ENCODE results near the gene SORCS2.
A peak's percentile ranks its signal among the peaks of the same experiment; 100 is the strongest.

Gene SORCS2

GRCh38 chr4:7187691-7188090, 4.6 kb upstream of the SORCS2 start:
- no peak overlapping the region for H3K4me3 ChIP-seq (ENCODE audit: insufficient read depth in 1 of 2, low read depth in 1 of 2, low read length in 2 of 2)
- H4K8ac ChIP-seq (ENCODE audit: low read length): no peak overlapping the region
- no peak overlapping the region for H4K91ac ChIP-seq (ENCODE audit: low read length)
- H3K4me1 ChIP-seq (ENCODE audit: control insufficient read depth, insufficient read depth, low read depth, low read length): peaks cover 7% of the 10 kb centered on the region
- no peak overlapping the region for H3K4ac ChIP-seq (ENCODE audit: low read depth in 1 of 2, low read length in 2 of 2)
- no peak overlapping the region for H2BK15ac ChIP-seq (ENCODE audit: low read depth, poor library complexity, severe bottlenecking)
- H2BK5ac ChIP-seq (ENCODE audit: low read depth, low read length, poor library complexity, severe bottlenecking): no peak overlapping the region
- no peaks in the 10 kb centered on the region for H3K79me1 ChIP-seq (replicated peaks; ENCODE audit: low read length, poor library complexity, severe bottlenecking)
- H2BK120ac ChIP-seq (ENCODE audit: low read depth, low read length): no peak overlapping the region
- H2AK5ac ChIP-seq (ENCODE audit: low read length, severe bottlenecking): no peak overlapping the region
- DNase-seq: no peak
- H3K27ac ChIP-seq (ENCODE audit: low read length, poor library complexity, severe bottlenecking): no peak overlapping the region
- no peaks in the 10 kb centered on the region for H3K36me3 ChIP-seq (ENCODE audit: control insufficient read depth in 1 of 2, insufficient read depth in 2 of 2, low read depth in 1 of 2, low read length in 2 of 2)
- H3K18ac ChIP-seq (ENCODE audit: low read depth in 1 of 2, low read length in 2 of 2): no peak overlapping the region
- H3K4me2 ChIP-seq (ENCODE audit: low read length, poor library complexity, severe bottlenecking): no peak overlapping the region
- no peak overlapping the region for H2BK12ac ChIP-seq (ENCODE audit: low read length in 2 of 2)
- H3K9me3 ChIP-seq (ENCODE audit: control insufficient read depth, low read length): no peaks in the 10 kb centered on the region
- 81% methylated on average over 7 of the region's 7 CpGs for WGBS
- H2AFZ ChIP-seq (ENCODE audit: low read depth, low read length): no peak overlapping the region
- H3K9ac ChIP-seq (ENCODE audit: low read length): no peak overlapping the region
- no peak overlapping the region for H3K14ac ChIP-seq (ENCODE audit: low read length in 2 of 2)
- no peak overlapping the region for H3K23ac ChIP-seq (ENCODE audit: low read length in 2 of 2)
- peaks cover 54 to 68% of the 10 kb centered on the region in 2 experiments for H3K27me3 ChIP-seq (ENCODE audit: control insufficient read depth in 1 of 2, insufficient read depth in 1 of 2, low read length in 2 of 2)

- Histone ChIP-seq H4K91ac (ENCODE audit: low read length) (no peak overlapping the region), H3K23ac (ENCODE audit: low read length in 2 of 2) (no peak overlapping the region), H3K9ac (ENCODE audit: low read length) (no peak overlapping the region), H3K4me3 (ENCODE audit: insufficient read depth in 1 of 2, low read depth in 1 of 2, low read length in 2 of 2) (no peak overlapping the region), H3K27me3 (ENCODE audit: control insufficient read depth in 1 of 2, insufficient read depth in 1 of 2, low read length in 2 of 2) (peaks cover 65 to 81% of the 10 kb centered on the region in 2 experiments), H2BK120ac (ENCODE audit: low read depth, low read length) (no peak overlapping the region), H3K27ac (ENCODE audit: low read length, poor library complexity, severe bottlenecking) (no peak overlapping the region), H3K4me2 (ENCODE audit: low read length, poor library complexity, severe bottlenecking) (no peak overlapping the region), H4K8ac (ENCODE audit: low read length) (no peak overlapping the region), H3K79me1 (replicated peaks; ENCODE audit: low read length, poor library complexity, severe bottlenecking) (peaks cover 4% of the 10 kb centered on the region), H2BK12ac (ENCODE audit: low read length in 2 of 2) (no peak overlapping the region), H3K36me3 (ENCODE audit: control insufficient read depth in 1 of 2, insufficient read depth in 2 of 2, low read depth in 1 of 2, low read length in 2 of 2) (no peaks in the 10 kb centered on the region), H3K4me1 (ENCODE audit: control insufficient read depth, insufficient read depth, low read depth, low read length) (peaks cover 14% of the 10 kb centered on the region), H2AFZ (ENCODE audit: low read depth, low read length) (no peak overlapping the region), H3K9me3 (ENCODE audit: control insufficient read depth, low read length) (no peaks in the 10 kb centered on the region), H3K4ac (ENCODE audit: low read depth in 1 of 2, low read length in 2 of 2) (no peak overlapping the region), H2BK15ac (ENCODE audit: low read depth, poor library complexity, severe bottlenecking) (no peak overlapping the region), H2AK5ac (ENCODE audit: low read length, severe bottlenecking) (no peak overlapping the region), H2BK5ac (ENCODE audit: low read depth, low read length, poor library complexity, severe bottlenecking) (no peak overlapping the region), H3K18ac (ENCODE audit: low read depth in 1 of 2, low read length in 2 of 2) (no peak overlapping the region), H3K14ac (ENCODE audit: low read length in 2 of 2) (no peak overlapping the region)
- no peak for DNase-seq
- WGBS: 79% methylated on average over 12 of the region's 12 CpGs
Observed at GRCh38 chr4:7189066-7189465, 3.3 kb upstream of the SORCS2 start.

GRCh38 chr4:7189475-7190277, 2.7 kb upstream of the SORCS2 start:
- peaks cover 16% of the 10 kb centered on the region for H3K4me1 ChIP-seq (ENCODE audit: control insufficient read depth, insufficient read depth, low read depth, low read length)
- no peak overlapping the region for H3K4me2 ChIP-seq (ENCODE audit: low read length, poor library complexity, severe bottlenecking)
- no peak overlapping the region for H3K27ac ChIP-seq (ENCODE audit: low read length, poor library complexity, severe bottlenecking)
- no peak overlapping the region for H3K4ac ChIP-seq (ENCODE audit: low read depth in 1 of 2, low read length in 2 of 2)
- no peak overlapping the region for H3K18ac ChIP-seq (ENCODE audit: low read depth in 1 of 2, low read length in 2 of 2)
- H3K9ac ChIP-seq (ENCODE audit: low read length): no peak overlapping the region
- 74% methylated on average over 11 of the region's 11 CpGs for WGBS
- peak overlapping the region in 1 of 2 experiments; percentile 19 for H3K23ac ChIP-seq (ENCODE audit: low read length in 2 of 2)
- H2AK5ac ChIP-seq (ENCODE audit: low read length, severe bottlenecking): no peak overlapping the region
- H3K9me3 ChIP-seq (ENCODE audit: control insufficient read depth, low read length): no peaks in the 10 kb centered on the region
- no peak overlapping the region for H2BK15ac ChIP-seq (ENCODE audit: low read depth, poor library complexity, severe bottlenecking)
- peaks cover 4% of the 10 kb centered on the region for H3K79me1 ChIP-seq (replicated peaks; ENCODE audit: low read length, poor library complexity, severe bottlenecking)
- H3K36me3 ChIP-seq (ENCODE audit: control insufficient read depth in 1 of 2, insufficient read depth in 2 of 2, low read depth in 1 of 2, low read length in 2 of 2): no peaks in the 10 kb centered on the region
- no peak overlapping the region for H3K14ac ChIP-seq (ENCODE audit: low read length in 2 of 2)
- H3K27me3 ChIP-seq (ENCODE audit: control insufficient read depth in 1 of 2, insufficient read depth in 1 of 2, low read length in 2 of 2): peaks cover 71 to 85% of the 10 kb centered on the region in 2 experiments
- DNase-seq: no peak
- no peak overlapping the region for H2BK120ac ChIP-seq (ENCODE audit: low read depth, low read length)
- no peak overlapping the region for H4K91ac ChIP-seq (ENCODE audit: low read length)
- H2AFZ ChIP-seq (ENCODE audit: low read depth, low read length): no peak overlapping the region
- no peak overlapping the region for H4K8ac ChIP-seq (ENCODE audit: low read length)
- no peak overlapping the region for H2BK12ac ChIP-seq (ENCODE audit: low read length in 2 of 2)
- H2BK5ac ChIP-seq (ENCODE audit: low read depth, low read length, poor library complexity, severe bottlenecking): no peak overlapping the region
- no peak overlapping the region for H3K4me3 ChIP-seq (ENCODE audit: insufficient read depth in 1 of 2, low read depth in 1 of 2, low read length in 2 of 2)

GRCh38 chr4:7190278-7190594, 2.1 kb upstream of the SORCS2 start:
- no peak overlapping the region for H2BK120ac ChIP-seq (ENCODE audit: low read depth, low read length)
- no peak overlapping the region for H4K91ac ChIP-seq (ENCODE audit: low read length)
- no peak overlapping the region for H3K27ac ChIP-seq (ENCODE audit: low read length, poor library complexity, severe bottlenecking)
- H3K18ac ChIP-seq (ENCODE audit: low read depth in 1 of 2, low read length in 2 of 2): no peak overlapping the region
- H2BK12ac ChIP-seq (ENCODE audit: low read length in 2 of 2): no peak overlapping the region
- H3K9ac ChIP-seq (ENCODE audit: low read length): no peak overlapping the region
- H3K79me1 ChIP-seq (replicated peaks; ENCODE audit: low read length, poor library complexity, severe bottlenecking): peaks cover 4% of the 10 kb centered on the region
- DNase-seq: no peak
- H3K4me1 ChIP-seq (ENCODE audit: control insufficient read depth, insufficient read depth, low read depth, low read length): peaks cover 20% of the 10 kb centered on the region
- no peak overlapping the region for H3K23ac ChIP-seq (ENCODE audit: low read length in 2 of 2)
- H2BK5ac ChIP-seq (ENCODE audit: low read depth, low read length, poor library complexity, severe bottlenecking): no peak overlapping the region
- no peak overlapping the region for H3K4me3 ChIP-seq (ENCODE audit: insufficient read depth in 1 of 2, low read depth in 1 of 2, low read length in 2 of 2)
- H3K4ac ChIP-seq (ENCODE audit: low read depth in 1 of 2, low read length in 2 of 2): no peak overlapping the region
- H4K8ac ChIP-seq (ENCODE audit: low read length): no peak overlapping the region
- 92% methylated on average over 2 of the region's 2 CpGs for WGBS
- H3K14ac ChIP-seq (ENCODE audit: low read length in 2 of 2): no peak overlapping the region
- no peaks in the 10 kb centered on the region for H3K9me3 ChIP-seq (ENCODE audit: control insufficient read depth, low read length)
- no peak overlapping the region for H2AK5ac ChIP-seq (ENCODE audit: low read length, severe bottlenecking)
- H3K4me2 ChIP-seq (ENCODE audit: low read length, poor library complexity, severe bottlenecking): no peak overlapping the region
- no peak overlapping the region for H2BK15ac ChIP-seq (ENCODE audit: low read depth, poor library complexity, severe bottlenecking)
- no peak overlapping the region for H2AFZ ChIP-seq (ENCODE audit: low read depth, low read length)
- H3K27me3 ChIP-seq (ENCODE audit: control insufficient read depth in 1 of 2, insufficient read depth in 1 of 2, low read length in 2 of 2): peaks cover 73 to 85% of the 10 kb centered on the region in 2 experiments
- H3K36me3 ChIP-seq (ENCODE audit: control insufficient read depth in 1 of 2, insufficient read depth in 2 of 2, low read depth in 1 of 2, low read length in 2 of 2): no peaks in the 10 kb centered on the region

All from mesenchymal stem cell (in vitro differentiated cells and primary cell).